Stimulated activated CD8-positive, alpha-beta memory T cell treated with anti-CD3 and anti-CD28 coated beads, Interleukin-12 subunit alpha, Interleukin-12 subunit beta, amount 100 ng/mL, for 4 hours (primary cell): ENCODE results near the gene HSD11B2.
A peak's percentile ranks its signal among the peaks of the same experiment; 100 is the strongest.

Experiments used
- DNase-seq: peaks from one replicate; pipeline ENCODE4 v3.0.0-alpha.2; 2020; ENCODE audit warnings: low read depth

The HSD11B2 gene

DNA sequence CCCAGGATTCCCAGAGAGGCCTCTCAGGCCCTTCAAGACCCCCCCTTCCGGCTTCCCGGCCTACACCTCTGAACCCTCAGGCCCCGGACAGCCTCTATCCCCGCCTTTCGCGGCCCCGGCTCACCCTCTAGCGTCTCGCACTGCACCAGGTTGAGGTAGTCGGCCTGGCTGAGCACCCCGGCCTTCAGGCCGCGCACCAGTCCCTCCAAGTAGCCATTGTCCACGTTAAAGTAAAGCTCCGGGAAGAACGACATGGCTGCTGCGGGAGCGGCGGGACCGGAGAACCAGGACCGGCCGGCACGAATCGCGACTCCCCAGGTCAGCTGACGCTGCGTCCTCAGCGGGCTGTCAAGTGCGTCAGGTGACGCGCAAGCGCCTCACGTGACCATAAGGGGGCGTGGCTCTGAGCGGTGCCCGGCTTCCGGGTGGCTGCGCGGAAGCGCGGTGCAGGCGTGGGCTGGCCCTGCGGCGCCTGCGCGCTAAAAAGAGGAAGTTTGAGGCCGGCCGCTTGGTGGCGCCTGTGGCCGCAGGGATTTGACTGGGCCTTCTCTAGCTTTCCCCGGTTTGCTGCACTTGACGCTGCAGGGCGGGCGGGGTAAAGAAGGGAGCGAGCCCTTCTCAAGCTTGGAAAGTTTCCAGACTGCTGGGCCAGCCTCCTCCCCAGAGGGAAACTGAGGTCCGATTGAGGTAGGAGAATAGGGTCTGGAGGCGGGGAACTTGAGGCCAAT, 50.1 kb downstream of the HSD11B2 start, which contains the start of gene ATP6V0D1:
Gene ATP6V0D1 (minus strand): TSS at position 325 of the 728 bp plus-strand sequence. CDS start 71 bp downstream, at position 254.
- DNase-seq = peak; percentile 98

DNA sequence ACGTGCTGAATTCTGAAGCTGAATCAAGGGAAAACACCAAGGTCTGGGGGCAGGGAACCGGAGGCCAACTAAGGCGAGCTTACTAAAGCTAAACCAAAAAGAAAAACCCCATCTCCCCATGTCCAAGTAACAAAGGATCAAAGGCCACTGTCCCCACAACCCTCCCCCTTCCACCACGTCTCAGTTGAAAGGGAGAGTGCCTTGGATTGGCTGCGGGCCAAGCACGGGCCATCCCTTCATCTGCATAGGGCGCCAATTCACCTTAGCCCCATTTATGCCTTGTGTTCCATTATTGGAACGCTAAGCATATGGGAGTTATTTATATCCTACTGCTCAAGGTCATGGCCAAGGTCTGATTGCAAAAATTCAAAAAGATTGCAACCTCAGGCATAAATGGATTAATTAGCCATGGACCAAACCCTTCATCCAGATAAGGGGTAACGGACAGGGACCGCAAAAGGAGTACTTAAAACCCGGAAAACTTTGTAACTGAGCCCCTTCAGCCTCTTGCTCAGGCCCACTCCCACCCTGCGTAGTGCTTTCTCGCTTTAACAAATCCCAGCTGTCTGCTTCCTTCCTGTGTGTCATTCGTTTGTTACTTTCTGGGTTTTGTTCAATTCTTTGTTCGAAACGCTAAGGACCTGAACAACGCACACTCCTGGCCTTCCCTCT, 50.8 kb downstream of the HSD11B2 start:
- DNase-seq = no peak

DNA sequence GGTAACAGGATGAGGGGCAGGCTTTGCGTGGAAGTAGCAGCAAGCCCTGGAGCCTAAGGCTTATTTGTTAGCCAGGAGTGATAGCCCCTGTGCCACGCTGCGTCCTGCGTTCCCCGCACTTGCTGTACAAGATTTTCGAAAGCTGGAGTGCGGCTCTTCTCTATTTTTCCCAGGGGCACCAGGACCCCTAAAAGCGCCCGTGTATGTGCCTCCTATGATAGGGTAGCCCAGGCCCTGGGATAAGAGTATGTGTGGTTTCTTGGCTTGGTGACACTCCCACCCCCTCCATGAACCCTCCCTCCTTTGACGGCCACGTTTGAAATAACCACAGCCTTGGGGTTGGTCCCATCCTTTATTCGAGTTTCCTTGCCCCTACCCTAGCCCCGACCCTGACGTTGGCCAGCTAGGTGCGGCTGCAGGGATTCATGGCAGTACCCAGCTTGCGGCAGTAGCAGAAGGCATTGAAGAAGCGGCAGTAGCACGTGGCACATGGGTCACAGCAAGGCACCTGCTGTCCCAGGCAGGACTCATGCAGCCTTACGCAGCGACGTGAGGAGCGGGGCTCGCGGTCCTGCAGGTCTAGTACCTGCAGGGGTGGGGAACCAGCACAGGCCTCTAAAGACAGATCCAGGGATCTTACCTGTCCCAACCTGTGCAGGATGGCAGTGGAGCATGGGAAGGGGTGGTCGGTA, 51.5 kb downstream of the HSD11B2 start:
- no peak for DNase-seq

- DNase-seq = no peak
Measured at GRCh38 chr16:67483150-67483549, 52.2 kb downstream of the HSD11B2 start, which contains the start of gene AGRP. TSS of gene AGRP (minus strand) at chr16:67483547. CDS start at chr16:67483398, 149 bp downstream.

GRCh38 chr16:67483731-67484525, 53.0 kb downstream of the HSD11B2 start:
- DNase-seq = no peak

DNA sequence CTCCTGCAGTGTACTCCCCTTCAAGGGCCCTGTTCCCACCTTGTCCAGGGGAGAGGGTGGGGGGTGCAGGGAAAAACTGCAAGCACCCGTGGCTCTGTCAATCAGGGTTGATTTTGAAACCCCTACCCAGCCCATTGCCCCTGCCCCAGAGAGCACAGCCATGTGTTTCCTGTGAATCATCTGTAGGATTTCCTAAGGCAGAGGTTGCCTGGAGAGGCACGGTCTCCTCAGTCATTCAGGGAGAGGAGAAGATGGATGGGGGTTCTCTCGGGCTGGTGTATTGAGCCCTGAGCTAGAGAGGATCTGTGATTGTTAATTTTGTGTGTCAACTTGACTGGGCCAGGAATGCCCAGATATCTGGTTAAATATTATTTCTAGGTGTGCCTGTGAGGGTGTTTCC, 55.9 kb downstream of the HSD11B2 start:
- no peak for DNase-seq
